ENCODE measurements around the gene PSMA2.

- no peak for TF ChIP-seq EZH2phosphoT487 (IDR thresholded peaks at IDR 0.05; ENCODE audit: low read depth, severe bottlenecking, unreplicated experiment)
- TF ChIP-seq CTCF (IDR thresholded peaks at IDR 0.05; ENCODE audit: poor library complexity) = no peak
- TF ChIP-seq EZH2 (IDR thresholded peaks at IDR 0.05; ENCODE audit: borderline replicate concordance) = no peak
Measured at GRCh38 chr7:42953994-42954393, 22.0 kb upstream of the PSMA2 start.
